ENCODE results near the gene MMUT.
"Not testable (repeated sequence)": the region's sequence is repeated elsewhere in the genome, so short reads cannot be mapped to it uniquely, and the experiment has no call there.

The MMUT gene

GRCh38 chr6:49416195-49416594 is 46.9 kb downstream of the MMUT start:
- DNase-seq (ENCODE audit: low spot score): no peak

DNA sequence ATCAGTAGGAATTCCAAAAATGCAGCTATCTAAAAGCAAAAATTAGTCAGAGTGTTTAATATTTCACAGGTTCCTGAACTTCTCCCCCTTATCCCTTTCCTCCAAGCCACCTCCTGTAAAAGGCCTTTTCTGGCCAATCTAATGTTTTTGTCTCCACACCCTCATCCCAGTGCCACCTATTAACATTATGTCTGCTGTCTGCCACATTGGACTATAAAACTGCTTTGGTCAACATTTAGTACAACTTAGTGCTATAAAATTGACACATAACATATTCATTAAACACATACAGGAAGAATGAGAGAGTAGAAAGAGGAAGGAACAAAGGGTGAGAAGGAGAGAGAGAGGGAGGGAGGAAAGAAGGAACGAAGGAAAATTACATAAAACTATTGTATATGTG is 47.7 kb downstream of the MMUT start:
- no peak for DNase-seq (ENCODE audit: low spot score)

DNA sequence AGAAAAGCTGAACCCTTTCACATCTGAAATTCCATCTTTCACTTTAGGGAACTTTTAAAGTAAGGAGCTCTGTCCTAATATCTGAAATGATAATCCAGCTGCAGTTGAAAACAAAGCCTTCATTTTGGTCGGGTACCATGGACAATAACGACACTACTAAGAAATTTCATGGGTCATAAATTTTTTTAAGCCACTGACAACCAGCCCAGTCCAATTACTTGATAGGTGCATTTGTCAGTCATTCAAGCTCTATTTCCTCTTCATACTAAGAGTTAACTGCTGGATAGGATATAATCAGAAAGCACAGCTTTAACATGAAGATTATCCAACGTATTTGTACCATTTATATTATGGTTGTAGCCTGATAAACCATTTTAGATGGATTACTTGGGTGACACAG is 52.5 kb downstream of the MMUT start:
- DNase-seq (ENCODE audit: low spot score): no peak

GRCh38 chr6:49409951-49410542 is 53.0 kb downstream of the MMUT start:
- peak; percentile 48 for DNase-seq (ENCODE audit: low spot score)

GRCh38 chr6:49406250-49406970 is 56.6 kb downstream of the MMUT start:
- no peak for DNase-seq (ENCODE audit: low spot score)

DNA sequence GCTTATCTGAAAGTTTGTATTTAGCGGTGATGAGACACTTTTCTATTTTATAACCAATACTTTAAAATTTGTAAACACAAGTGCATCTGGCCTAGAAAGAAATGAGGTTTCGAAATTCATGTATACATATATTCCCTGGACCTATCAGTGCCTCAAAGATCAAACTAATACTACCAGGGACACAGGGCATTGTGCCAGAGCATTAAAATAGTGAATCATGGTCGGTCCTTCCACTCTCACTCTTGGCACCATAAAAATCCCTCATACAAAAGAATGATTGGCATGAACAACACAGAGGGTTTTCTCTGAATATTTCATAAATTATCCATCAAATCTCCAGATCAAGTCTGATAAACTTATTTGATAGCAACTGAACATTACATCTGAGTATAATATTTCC is 62.0 kb downstream of the MMUT start:
- no peak for DNase-seq (ENCODE audit: low spot score)

DNA sequence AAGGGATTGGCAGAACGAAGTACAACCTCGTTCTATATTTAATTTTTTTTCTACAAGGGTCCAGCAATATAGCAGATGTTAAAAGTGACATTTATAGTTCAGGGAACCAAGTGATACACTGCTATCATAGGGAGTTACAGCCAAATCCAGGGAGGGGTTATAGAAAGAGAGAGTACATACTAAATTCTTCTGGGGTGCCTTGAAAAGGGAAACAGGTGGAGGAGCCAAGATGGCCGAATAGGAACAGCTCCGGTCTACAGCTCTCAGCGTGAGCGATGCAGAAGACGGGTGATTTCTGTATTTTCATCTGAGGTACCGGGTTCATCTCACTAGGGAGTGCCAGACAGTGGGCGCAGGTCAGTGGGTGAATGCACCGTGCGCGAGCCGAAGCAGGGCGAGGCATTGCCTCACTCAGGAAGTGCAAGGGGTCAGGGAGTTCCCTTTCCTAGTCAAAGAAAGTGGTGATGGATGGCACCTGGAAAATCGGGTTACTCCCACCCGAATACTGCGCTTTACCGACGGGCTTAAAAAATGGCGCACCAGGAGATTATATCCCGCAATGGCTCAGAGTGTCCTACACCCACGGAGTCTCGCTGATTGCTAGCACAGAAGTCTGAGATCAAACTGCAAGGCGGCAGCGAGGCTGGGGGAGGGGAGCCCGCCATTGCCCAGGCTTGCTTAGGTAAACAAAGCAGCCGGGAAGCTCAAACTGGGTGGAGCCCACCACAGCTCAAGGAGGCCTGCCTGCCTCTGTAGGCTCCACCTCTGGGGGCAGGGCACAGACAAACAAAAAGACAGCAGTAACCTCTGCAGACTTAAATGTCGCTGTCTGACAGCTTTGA is 76.2 kb downstream of the MMUT start:
- not testable (repeated sequence) for DNase-seq (ENCODE audit: low spot score)

DNA sequence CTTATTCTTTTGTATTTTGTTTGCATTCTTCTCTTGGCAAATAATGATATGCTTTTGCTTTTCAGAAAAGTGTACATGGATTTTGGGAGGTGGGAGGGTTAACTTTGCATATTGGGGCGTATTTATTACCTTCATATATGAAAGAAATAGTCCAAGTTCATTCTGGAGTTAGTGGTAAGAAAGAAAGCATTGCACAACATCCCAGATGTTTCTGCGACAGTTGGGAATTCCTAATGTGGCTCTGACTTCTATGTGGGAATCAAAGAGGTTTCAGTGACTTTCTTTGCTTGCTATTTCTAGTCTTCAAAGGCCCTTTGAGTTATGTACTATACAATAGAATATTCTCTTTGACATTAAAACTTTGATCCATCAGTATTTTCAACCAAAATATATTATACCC is 78.1 kb downstream of the MMUT start:
- DNase-seq (ENCODE audit: low spot score): no peak

Measured in globus pallidus (tissue), 1 donor.